DOHH2 (cell line): ENCODE measurements around the gene CBX7.

Experiments
- EZH2phosphoT487 ChIP-seq: fragments of 200-600 bp; sonication (generic); IDR thresholded peaks from 2 replicates; pipeline ENCODE4 v1.6.1; 2017; ENCODE audit warnings: borderline replicate concordance, mild to moderate bottlenecking, antibody characterized with exemption, low read length, moderate library complexity, mixed read lengths
- TF ChIP-seq, protein P1 (sequence below): fragments of 200-600 bp; sonication (generic); IDR thresholded peaks from one replicate; pipeline ENCODE4 v1.5.1; 2014; ENCODE audit warnings: antibody characterized with exemption, mild to moderate bottlenecking, low read depth, low read length; ENCODE audit not compliant: poor library complexity, severe bottlenecking

DNA sequence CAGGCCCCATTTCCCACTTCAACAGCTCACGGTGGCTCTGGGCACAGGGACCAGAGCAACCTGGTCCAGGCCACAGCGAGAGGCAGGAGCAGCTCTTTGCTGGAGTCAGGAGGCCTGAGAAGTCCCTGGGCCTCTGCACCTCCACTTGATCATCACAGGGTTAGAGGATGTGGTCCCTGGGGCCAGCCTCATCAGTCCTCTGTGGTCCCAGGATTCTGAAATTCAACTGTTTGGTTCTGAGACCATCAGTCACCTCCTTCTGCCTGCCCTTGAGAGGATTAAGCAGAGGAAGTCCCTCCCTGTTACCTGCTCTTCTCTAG is 24.9 kb upstream of the CBX7 start:
- TF ChIP-seq, protein P1, sequence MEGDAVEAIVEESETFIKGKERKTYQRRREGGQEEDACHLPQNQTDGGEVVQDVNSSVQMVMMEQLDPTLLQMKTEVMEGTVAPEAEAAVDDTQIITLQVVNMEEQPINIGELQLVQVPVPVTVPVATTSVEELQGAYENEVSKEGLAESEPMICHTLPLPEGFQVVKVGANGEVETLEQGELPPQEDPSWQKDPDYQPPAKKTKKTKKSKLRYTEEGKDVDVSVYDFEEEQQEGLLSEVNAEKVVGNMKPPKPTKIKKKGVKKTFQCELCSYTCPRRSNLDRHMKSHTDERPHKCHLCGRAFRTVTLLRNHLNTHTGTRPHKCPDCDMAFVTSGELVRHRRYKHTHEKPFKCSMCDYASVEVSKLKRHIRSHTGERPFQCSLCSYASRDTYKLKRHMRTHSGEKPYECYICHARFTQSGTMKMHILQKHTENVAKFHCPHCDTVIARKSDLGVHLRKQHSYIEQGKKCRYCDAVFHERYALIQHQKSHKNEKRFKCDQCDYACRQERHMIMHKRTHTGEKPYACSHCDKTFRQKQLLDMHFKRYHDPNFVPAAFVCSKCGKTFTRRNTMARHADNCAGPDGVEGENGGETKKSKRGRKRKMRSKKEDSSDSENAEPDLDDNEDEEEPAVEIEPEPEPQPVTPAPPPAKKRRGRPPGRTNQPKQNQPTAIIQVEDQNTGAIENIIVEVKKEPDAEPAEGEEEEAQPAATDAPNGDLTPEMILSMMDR: no peak
- TF ChIP-seq EZH2phosphoT487: no peak
